ENCODE measurements around the gene ARL2BP. TPM values are rescaled to one million over a fixed set of nuclear protein-coding genes. Genes with fewer than 3 reads are reported as not detected.

ARL2BP gene
- total and polyA plus RNA-seq, 2 of the 13 experiments (the other 11 are each of a cell fraction or from before 2014, with no cell fraction given), result 64.3 to 67.6 TPM

GRCh38 chr16:57253466-57253865, 8.4 kb downstream of the ARL2BP start:
- 0 out of 2 replicates have a peak overlapping the region, but pooled peaks have one; percentile 23 for H3K4me2 ChIP-seq (ENCODE audit: low read depth, low read length)
- H3K27me3 ChIP-seq (ENCODE audit: control insufficient read depth in 1 of 2, insufficient read depth in 2 of 2, low read length in 2 of 2), result no peaks in the 10 kb centered on the region
- H3K27ac ChIP-seq (ENCODE audit: extremely low read length, insufficient read depth, low read length), result peak overlapping the region; percentile 53
- CTCF ChIA-PET (ENCODE audit: low intra/inter-chr PET ratio, low total read pairs), result no interaction called here
- H3K4me3 ChIP-seq (replicated peaks in 1 of 3; ENCODE audit: insufficient read depth in 1 of 3, low read depth in 2 of 3, low read length in 3 of 3), result no peak overlapping the region
- peaks cover 29 to 55% of the 10 kb centered on the region in 2 experiments for H3K36me3 ChIP-seq (replicated peaks in 1 of 2; ENCODE audit: control insufficient read depth in 1 of 2, insufficient read depth in 2 of 2, low read length in 2 of 2)
- no TSS peak for BruUV-seq (replicated peaks)
- H2AFZ ChIP-seq (ENCODE audit: low read length), result no peak overlapping the region
- H3K9ac ChIP-seq (ENCODE audit: insufficient read depth, low read depth, low read length), result no peak overlapping the region
- H3K9me3 ChIP-seq (ENCODE audit: low read length), result no peaks in the 10 kb centered on the region
- FAIRE-seq (peak; percentile 67), ATAC-seq (no peak), DNase-seq (ENCODE audit: low spot score) (peak; percentile 34)
- H3K79me2 ChIP-seq (ENCODE audit: insufficient read depth, low read length), result no peaks in the 10 kb centered on the region
- in situ Hi-C loops (cut with HindIII; ENCODE audit: extremely low pct_ligation_motif_present, low pct_unique_long_range_greater_than_20kb), result no loop called here
- POLR2A ChIA-PET, result interaction anchor here (0.8 to 2.8 kb wide), 5 partner anchors 8 to 119 kb away, joined by 3 to 20 read pairs (median 11); partner anchors contain the start of genes ARL2BP, CX3CL1, PSME3IP1 and RSPRY1
- H4K20me1 ChIP-seq (ENCODE audit: insufficient read depth, low read length), result no peaks in the 10 kb centered on the region
- intact Hi-C loops (cut with micrococcal nuclease; ENCODE audit: unreplicated experiment), result loop anchor here (2.0 kb wide), 1 partner anchor 15 kb away; no protein-coding TSS in a partner anchor
- WGBS (ENCODE audit: low lambda C conversion rate), result 97% methylated on average over 1 of the region's 1 CpG
- peaks cover 23% of the 10 kb centered on the region for H3K4me1 ChIP-seq (ENCODE audit: insufficient read depth, low read length)
- TF ChIP-seq E2F5 (CRISPR knock-in tag; conservative IDR thresholded peaks at IDR 0.05), result no peak
- TF ChIP-seq TFE3 (CRISPR knock-in tag; IDR thresholded peaks at IDR 0.05), result no peak
- no peak for TF ChIP-seq SRSF1 (optimal IDR thresholded peaks at IDR 0.05; ENCODE audit: low read depth, low read length)
- TF ChIP-seq ZIK1 (CRISPR knock-in tag; IDR thresholded peaks at IDR 0.05; ENCODE audit: borderline replicate concordance, low read depth), result no peak
- TF ChIP-seq SP2 (CRISPR knock-in tag; IDR thresholded peaks at IDR 0.05), result no peak
- TF ChIP-seq HNF1A (IDR thresholded peaks at IDR 0.05; ENCODE audit: low read depth), result peak; percentile 15; the same call in 1 of the 2 replicates
- TF ChIP-seq HNF1A (CRISPR knock-in tag; IDR thresholded peaks at IDR 0.05; ENCODE audit: borderline replicate concordance), result no peak
- no peak for TF ChIP-seq THYN1 (CRISPR knock-in tag; IDR thresholded peaks at IDR 0.05; ENCODE audit: borderline replicate concordance, low read depth)
- TF ChIP-seq FOSL1 (CRISPR knock-in tag; IDR thresholded peaks at IDR 0.05; ENCODE audit: borderline replicate concordance), result no peak
- 0 out of 2 replicates have a peak, but pooled peaks have one; percentile 12 for TF ChIP-seq ZNF362 (CRISPR knock-in tag; IDR thresholded peaks at IDR 0.05; ENCODE audit: borderline replicate concordance)
- TF ChIP-seq FOXP4 (CRISPR knock-in tag; IDR thresholded peaks at IDR 0.05), result no peak
- TF ChIP-seq SRF (IDR thresholded peaks at IDR 0.05; ENCODE audit: low read depth, low read length), result no peak
- no peak for TF ChIP-seq KDM5B (CRISPR knock-in tag; IDR thresholded peaks at IDR 0.05; ENCODE audit: borderline replicate concordance)
- TF ChIP-seq RBAK (CRISPR knock-in tag; IDR thresholded peaks at IDR 0.05), result no peak
- no peak for TF ChIP-seq SALL1 (CRISPR knock-in tag; IDR thresholded peaks at IDR 0.05)
